ENCODE data around the gene EFCAB14.

The EFCAB14 gene

DNA sequence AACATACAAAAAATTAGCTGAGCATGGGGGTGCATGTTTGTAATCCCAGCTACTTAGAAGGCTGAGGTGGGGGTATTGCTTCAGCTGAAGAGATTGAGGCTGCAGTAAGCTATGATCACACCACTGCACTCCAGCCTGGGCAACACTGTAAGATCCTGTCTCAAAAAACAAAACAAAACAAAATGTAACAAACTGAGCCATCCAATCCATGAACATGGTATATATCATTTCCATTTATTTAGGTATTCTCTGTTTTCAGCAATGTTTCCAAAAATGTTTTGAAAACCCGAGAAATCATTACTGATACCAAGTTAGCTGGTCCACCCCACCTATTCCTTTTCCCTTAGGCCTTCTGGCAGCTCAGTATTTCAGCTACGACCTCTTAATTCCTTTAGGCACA, 69.2 kb downstream of the EFCAB14 start:
- H3K27me3 ChIP-seq (ENCODE audit: insufficient read depth, low read depth): no peaks in the 10 kb centered on the region
- H3K4me2 ChIP-seq: no peak overlapping the region
- H3K27ac ChIP-seq: no peak overlapping the region
- H3K4me3 ChIP-seq (IDR thresholded peaks at IDR 0.05; ENCODE audit: insufficient read depth, low read depth, low read length): no peak overlapping the region
- H3K79me2 ChIP-seq (ENCODE audit: insufficient read depth, low read depth): no peaks in the 10 kb centered on the region
- no peak overlapping the region for H2AFZ ChIP-seq (ENCODE audit: low read depth)
- no peak overlapping the region for H3K9ac ChIP-seq
- H4K20me1 ChIP-seq (ENCODE audit: insufficient read depth): no peaks in the 10 kb centered on the region
- TF ChIP-seq, protein P1, sequence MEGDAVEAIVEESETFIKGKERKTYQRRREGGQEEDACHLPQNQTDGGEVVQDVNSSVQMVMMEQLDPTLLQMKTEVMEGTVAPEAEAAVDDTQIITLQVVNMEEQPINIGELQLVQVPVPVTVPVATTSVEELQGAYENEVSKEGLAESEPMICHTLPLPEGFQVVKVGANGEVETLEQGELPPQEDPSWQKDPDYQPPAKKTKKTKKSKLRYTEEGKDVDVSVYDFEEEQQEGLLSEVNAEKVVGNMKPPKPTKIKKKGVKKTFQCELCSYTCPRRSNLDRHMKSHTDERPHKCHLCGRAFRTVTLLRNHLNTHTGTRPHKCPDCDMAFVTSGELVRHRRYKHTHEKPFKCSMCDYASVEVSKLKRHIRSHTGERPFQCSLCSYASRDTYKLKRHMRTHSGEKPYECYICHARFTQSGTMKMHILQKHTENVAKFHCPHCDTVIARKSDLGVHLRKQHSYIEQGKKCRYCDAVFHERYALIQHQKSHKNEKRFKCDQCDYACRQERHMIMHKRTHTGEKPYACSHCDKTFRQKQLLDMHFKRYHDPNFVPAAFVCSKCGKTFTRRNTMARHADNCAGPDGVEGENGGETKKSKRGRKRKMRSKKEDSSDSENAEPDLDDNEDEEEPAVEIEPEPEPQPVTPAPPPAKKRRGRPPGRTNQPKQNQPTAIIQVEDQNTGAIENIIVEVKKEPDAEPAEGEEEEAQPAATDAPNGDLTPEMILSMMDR (conservative IDR thresholded peaks at IDR 0.05; ENCODE audit: low read depth, low read length): no peak
- no peaks in the 10 kb centered on the region for H3K4me1 ChIP-seq (ENCODE audit: low read depth, poor library complexity, severe bottlenecking)
- H3K36me3 ChIP-seq (ENCODE audit: insufficient read depth): no peaks in the 10 kb centered on the region

DNA sequence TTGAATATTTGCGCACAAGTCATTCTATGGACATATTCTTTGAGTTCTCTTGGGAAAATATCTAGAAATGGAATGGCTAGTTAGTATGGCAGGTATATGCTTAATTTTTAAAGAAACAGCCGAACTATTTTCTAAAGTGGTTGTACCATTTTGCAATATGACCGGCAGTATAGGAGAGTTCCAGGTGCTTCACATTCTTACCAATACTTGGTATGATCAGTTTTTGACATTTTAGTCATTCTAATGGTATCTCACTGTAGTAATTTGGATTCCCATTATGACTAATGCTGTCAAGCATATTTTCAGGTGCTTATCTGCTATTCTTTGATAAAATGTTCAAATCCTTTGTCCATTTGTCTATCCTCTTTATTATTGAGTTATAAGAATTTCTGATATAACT, 71.3 kb downstream of the EFCAB14 start:
- no peaks in the 10 kb centered on the region for H4K20me1 ChIP-seq (ENCODE audit: insufficient read depth)
- H3K4me3 ChIP-seq (IDR thresholded peaks at IDR 0.05; ENCODE audit: insufficient read depth, low read depth, low read length): no peak overlapping the region
- H3K79me2 ChIP-seq (ENCODE audit: insufficient read depth, low read depth): no peaks in the 10 kb centered on the region
- H2AFZ ChIP-seq (ENCODE audit: low read depth): no peak overlapping the region
- H3K9ac ChIP-seq: no peak overlapping the region
- no peak overlapping the region for H3K27ac ChIP-seq
- H3K36me3 ChIP-seq (ENCODE audit: insufficient read depth): no peaks in the 10 kb centered on the region
- H3K27me3 ChIP-seq (ENCODE audit: insufficient read depth, low read depth): no peaks in the 10 kb centered on the region
- H3K4me2 ChIP-seq: no peak overlapping the region
- TF ChIP-seq, protein P1 (conservative IDR thresholded peaks at IDR 0.05; ENCODE audit: low read depth, low read length): no peak
- H3K4me1 ChIP-seq (ENCODE audit: low read depth, poor library complexity, severe bottlenecking): peaks cover 16% of the 10 kb centered on the region

DNA sequence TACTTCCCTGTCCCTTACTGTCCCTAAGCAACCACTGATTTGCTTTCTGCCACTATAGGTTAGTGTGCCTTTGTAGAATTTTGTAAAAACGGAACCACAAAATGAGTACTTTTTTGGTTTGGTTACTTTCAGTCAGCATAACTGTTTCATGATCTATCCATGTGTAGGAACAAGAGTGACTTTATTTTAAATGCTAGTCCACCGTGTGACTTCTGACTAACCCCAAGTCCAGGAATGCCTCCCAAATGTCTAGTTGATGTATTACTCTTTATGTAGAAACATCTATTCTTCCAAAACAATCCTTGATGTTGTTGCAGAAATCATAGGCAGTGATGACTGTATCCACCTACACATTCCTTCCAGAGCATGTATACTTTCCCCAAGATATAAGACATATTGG, 72.1 kb downstream of the EFCAB14 start:
- no peaks in the 10 kb centered on the region for H3K27me3 ChIP-seq (ENCODE audit: insufficient read depth, low read depth)
- H3K9ac ChIP-seq: no peak overlapping the region
- no peak overlapping the region for H3K27ac ChIP-seq
- H3K79me2 ChIP-seq (ENCODE audit: insufficient read depth, low read depth): no peaks in the 10 kb centered on the region
- no peaks in the 10 kb centered on the region for H4K20me1 ChIP-seq (ENCODE audit: insufficient read depth)
- peaks cover 17% of the 10 kb centered on the region for H3K4me1 ChIP-seq (ENCODE audit: low read depth, poor library complexity, severe bottlenecking)
- no peak overlapping the region for H3K4me3 ChIP-seq (IDR thresholded peaks at IDR 0.05; ENCODE audit: insufficient read depth, low read depth, low read length)
- no peak overlapping the region for H2AFZ ChIP-seq (ENCODE audit: low read depth)
- TF ChIP-seq, protein P1 (conservative IDR thresholded peaks at IDR 0.05; ENCODE audit: low read depth, low read length): no peak
- H3K4me2 ChIP-seq: no peak overlapping the region
- H3K36me3 ChIP-seq (ENCODE audit: insufficient read depth): no peaks in the 10 kb centered on the region

DNA sequence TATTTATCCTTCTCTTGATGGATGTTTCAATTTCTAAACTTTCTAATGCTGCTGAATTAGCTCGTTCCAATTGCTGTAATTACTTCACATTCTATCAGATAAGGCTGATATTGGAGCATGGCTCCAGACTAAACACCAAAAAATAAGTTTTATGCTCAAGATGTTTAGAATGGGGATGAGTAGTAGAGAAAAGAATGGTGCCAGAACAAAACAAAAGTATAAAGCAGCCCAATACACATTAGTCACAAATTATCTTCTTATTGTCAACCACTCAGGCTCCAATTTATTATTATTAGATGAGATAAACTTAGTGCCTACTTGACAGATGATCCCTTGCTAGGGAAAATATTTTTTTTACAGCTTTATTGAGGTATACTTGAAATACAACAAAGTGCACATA, 72.6 kb downstream of the EFCAB14 start:
- no peak overlapping the region for H3K27ac ChIP-seq
- no peak overlapping the region for H3K4me2 ChIP-seq
- H3K4me3 ChIP-seq (IDR thresholded peaks at IDR 0.05; ENCODE audit: insufficient read depth, low read depth, low read length): no peak overlapping the region
- H3K4me1 ChIP-seq (ENCODE audit: low read depth, poor library complexity, severe bottlenecking): peaks cover 17% of the 10 kb centered on the region
- H4K20me1 ChIP-seq (ENCODE audit: insufficient read depth): no peaks in the 10 kb centered on the region
- H3K9ac ChIP-seq: no peak overlapping the region
- TF ChIP-seq, protein P1 (conservative IDR thresholded peaks at IDR 0.05; ENCODE audit: low read depth, low read length): no peak
- no peaks in the 10 kb centered on the region for H3K27me3 ChIP-seq (ENCODE audit: insufficient read depth, low read depth)
- no peaks in the 10 kb centered on the region for H3K36me3 ChIP-seq (ENCODE audit: insufficient read depth)
- H3K79me2 ChIP-seq (ENCODE audit: insufficient read depth, low read depth): no peaks in the 10 kb centered on the region
- H2AFZ ChIP-seq (ENCODE audit: low read depth): no peak overlapping the region
